Vagina (tissue), 2 donors: ENCODE measurements around the gene RUNDC3A. TPM values are rescaled to one million over a fixed set of nuclear protein-coding genes. Genes with fewer than 3 reads are reported as not detected.
"Not testable (repeated sequence)": the region's sequence is repeated elsewhere in the genome, so short reads cannot be mapped to it uniquely, and the experiment has no call there.

ENCODE experiments used
- DNase-seq, 2 donors: peaks; one replicate each; pipeline ENCODE4 v3.0.0-alpha.2; 2017; ENCODE audit errors: extremely low spot score in 2 of 2
- H3K27ac ChIP-seq: fragments of 200-600 bp; sonication (generic); one replicate; pipeline ENCODE4 v1.5.1; 2019
- H3K27me3 ChIP-seq: fragments of 200-600 bp; sonication (generic); one replicate; pipeline ENCODE4 v1.5.1; 2019
- H3K36me3 ChIP-seq, 2 donors: fragments of 200-600 bp; sonication (generic); one replicate each; pipeline ENCODE4 v1.5.1; 2017 to 2019
- H3K4me1 ChIP-seq: fragments of 200-600 bp; sonication (generic); one replicate; pipeline ENCODE4 v1.5.1; 2019
- H3K4me3 ChIP-seq, 2 donors: fragments of 200-600 bp; sonication (generic); 1 replicate in 1 of 2; 2 replicates in 1 of 2; pipeline ENCODE4 v1.5.1; 2016 to 2019
- H3K9me3 ChIP-seq: fragments of 200-600 bp; sonication (generic); one replicate; pipeline ENCODE4 v1.5.1; 2019
- CTCF ChIP-seq, 3 experiments: fragments of 450-650 bp in 2 of 3; fragments of 200-600 bp in 1 of 3; sonication (generic) in 1 of 3; IDR thresholded peaks; one replicate each; pipeline ENCODE4 v1.5.1; 2017 to 2019; ENCODE audit warnings: antibody characterized with exemption in 3 of 3, mild to moderate bottlenecking in 2 of 3, moderate library complexity in 2 of 3
- POLR2A ChIP-seq, 2 donors: fragments of 450-650 bp; IDR thresholded peaks; one replicate each; pipeline ENCODE4 v1.6.1; 2017; ENCODE audit warnings: antibody characterized with exemption in 2 of 2, mild to moderate bottlenecking in 2 of 2, moderate library complexity in 2 of 2
- POLR2AphosphoS5 ChIP-seq, 2 donors: sonication (generic); formaldehyde crosslinking; IDR thresholded peaks; one replicate each; pipeline ENCODE4 v1.9.0; 2017; ENCODE audit warnings: antibody characterized with exemption in 2 of 2, mild to moderate bottlenecking in 2 of 2, low read depth in 1 of 2; ENCODE audit not compliant: insufficient read depth in 1 of 2
- intact Hi-C: fragments of 100-400 bp; cut with DNase I; formaldehyde crosslinking; loops from one replicate; pipeline ENCODE4 v1.15.1; 2023
- total RNA-seq: library from RNA; depleted of rRNA; stranded (reverse); fragments of >200 nt; gene quantifications from one replicate; pipeline ENCODE4 v1.2.3, GENCODE V29; 2016

The RUNDC3A gene
- total RNA-seq, 1 donor from 2014 or later: 2.0 TPM

DNA sequence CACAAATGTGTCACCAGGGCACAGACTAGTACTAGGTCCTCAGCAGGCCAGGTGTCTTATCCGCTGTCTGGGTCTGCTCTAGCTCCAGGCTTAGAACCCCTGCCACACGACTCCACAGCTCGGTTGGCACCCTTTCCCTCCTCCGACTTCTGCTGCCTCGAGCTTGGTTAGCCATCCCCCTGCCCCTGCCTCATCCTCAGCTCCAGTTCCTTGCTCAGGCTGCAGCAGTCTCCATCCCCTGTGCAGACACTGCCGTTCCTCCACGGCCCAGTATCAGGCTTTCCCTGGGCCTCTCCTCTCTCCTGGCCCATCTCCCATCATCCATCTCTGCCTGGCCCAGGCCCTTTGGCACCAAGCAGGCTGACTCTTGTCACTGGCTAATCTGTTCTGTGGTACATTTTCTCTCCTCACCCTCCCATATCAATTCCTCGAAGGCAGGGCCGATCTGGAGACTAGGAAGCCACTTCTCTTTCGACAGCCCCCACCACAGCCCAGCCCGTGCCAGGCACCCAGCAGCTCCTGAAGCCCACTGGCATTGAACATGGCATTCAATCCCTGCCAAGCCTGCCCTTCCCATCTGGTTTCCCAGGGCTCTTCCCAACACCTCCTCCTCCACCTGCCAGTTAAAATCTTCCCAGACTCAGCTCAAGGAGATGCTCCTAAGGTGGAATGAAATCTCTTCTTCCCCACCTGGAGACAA, 35.3 kb downstream of the RUNDC3A start:
- Histone ChIP-seq H3K9me3 (no peaks in the 10 kb centered on the region), H3K27ac (peak overlapping the region; percentile 95), H3K27me3 (no peaks in the 10 kb centered on the region), H3K4me3 (no peak overlapping the region), H3K36me3 (no peaks in the 10 kb centered on the region), H3K4me1 (peaks cover 36% of the 10 kb centered on the region)
- DNase-seq: no peak
- no peak for TF ChIP-seq CTCF (IDR thresholded peaks at IDR 0.05)
- no peak for TF ChIP-seq POLR2A (IDR thresholded peaks at IDR 0.05)
- TF ChIP-seq POLR2AphosphoS5 (IDR thresholded peaks at IDR 0.05; ENCODE audit: insufficient read depth in 1 of 2, low read depth in 1 of 2): no peak
- intact Hi-C loops: no loop called here

DNA sequence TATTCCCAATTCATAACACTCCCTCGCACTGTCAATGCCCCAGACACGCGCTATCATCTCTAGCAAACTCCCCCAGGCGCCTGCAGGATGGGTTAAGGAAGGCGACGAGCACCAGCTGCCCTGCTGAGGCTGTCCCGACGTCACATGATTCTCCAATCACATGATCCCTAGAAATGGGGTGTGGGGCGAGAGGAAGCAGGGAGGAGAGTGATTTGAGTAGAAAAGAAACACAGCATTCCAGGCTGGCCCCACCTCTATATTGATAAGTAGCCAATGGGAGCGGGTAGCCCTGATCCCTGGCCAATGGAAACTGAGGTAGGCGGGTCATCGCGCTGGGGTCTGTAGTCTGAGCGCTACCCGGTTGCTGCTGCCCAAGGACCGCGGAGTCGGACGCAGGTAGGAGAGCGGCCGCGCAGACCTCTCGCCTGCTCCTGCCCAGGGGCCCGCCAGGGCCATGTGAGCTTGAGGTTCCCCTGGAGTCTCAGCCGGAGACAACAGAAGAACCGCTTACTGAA, 36.6 kb downstream of the RUNDC3A start, which contains the start of gene GRN:
TSS of gene GRN (plus strand) at position 364 of the 515 bp plus-strand sequence. CDS start 3,863 bp downstream, outside the sequence.
- H3K27ac ChIP-seq: peak within 1 kb of the TSS; percentile 95
- peaks cover 46% of the 10 kb centered on the region for H3K4me1 ChIP-seq
- peaks cover 0 to under 1% of the 10 kb centered on the region in 2 donors for H3K36me3 ChIP-seq
- intact Hi-C loops: no loop called here
- TF ChIP-seq POLR2A (IDR thresholded peaks at IDR 0.05) (peak in 1 of 2 donors; percentile 82), CTCF (IDR thresholded peaks at IDR 0.05) (peak in 1 of 3 experiments; percentile 30), POLR2AphosphoS5 (IDR thresholded peaks at IDR 0.05; ENCODE audit: insufficient read depth in 1 of 2, low read depth in 1 of 2) (peak; percentile 94 to 97)
- no peaks in the 10 kb centered on the region for H3K27me3 ChIP-seq
- H3K4me3 ChIP-seq: peak within 1 kb of the TSS; percentile 79 to 80
- no peaks in the 10 kb centered on the region for H3K9me3 ChIP-seq
- peak in 1 of 2 donors; percentile 99 for DNase-seq

- peak overlapping the region; percentile 79 to 80 for H3K4me3 ChIP-seq
- intact Hi-C loops: no loop called here
- H3K9me3 ChIP-seq: no peaks in the 10 kb centered on the region
- TF ChIP-seq CTCF (IDR thresholded peaks at IDR 0.05) (peak in 1 of 3 experiments; percentile 13), POLR2A (IDR thresholded peaks at IDR 0.05) (no peak), POLR2AphosphoS5 (IDR thresholded peaks at IDR 0.05; ENCODE audit: insufficient read depth in 1 of 2, low read depth in 1 of 2) (peak in 1 of 2 donors; percentile 30)
- H3K4me1 ChIP-seq: peaks cover 46% of the 10 kb centered on the region
- no peaks in the 10 kb centered on the region for H3K27me3 ChIP-seq
- no peak for DNase-seq
- H3K27ac ChIP-seq: peak overlapping the region; percentile 95
- H3K36me3 ChIP-seq: peaks cover 0 to 5% of the 10 kb centered on the region in 2 donors
Observed at GRCh38 chr17:44345454-44346026, 37.1 kb downstream of the RUNDC3A start.

DNA sequence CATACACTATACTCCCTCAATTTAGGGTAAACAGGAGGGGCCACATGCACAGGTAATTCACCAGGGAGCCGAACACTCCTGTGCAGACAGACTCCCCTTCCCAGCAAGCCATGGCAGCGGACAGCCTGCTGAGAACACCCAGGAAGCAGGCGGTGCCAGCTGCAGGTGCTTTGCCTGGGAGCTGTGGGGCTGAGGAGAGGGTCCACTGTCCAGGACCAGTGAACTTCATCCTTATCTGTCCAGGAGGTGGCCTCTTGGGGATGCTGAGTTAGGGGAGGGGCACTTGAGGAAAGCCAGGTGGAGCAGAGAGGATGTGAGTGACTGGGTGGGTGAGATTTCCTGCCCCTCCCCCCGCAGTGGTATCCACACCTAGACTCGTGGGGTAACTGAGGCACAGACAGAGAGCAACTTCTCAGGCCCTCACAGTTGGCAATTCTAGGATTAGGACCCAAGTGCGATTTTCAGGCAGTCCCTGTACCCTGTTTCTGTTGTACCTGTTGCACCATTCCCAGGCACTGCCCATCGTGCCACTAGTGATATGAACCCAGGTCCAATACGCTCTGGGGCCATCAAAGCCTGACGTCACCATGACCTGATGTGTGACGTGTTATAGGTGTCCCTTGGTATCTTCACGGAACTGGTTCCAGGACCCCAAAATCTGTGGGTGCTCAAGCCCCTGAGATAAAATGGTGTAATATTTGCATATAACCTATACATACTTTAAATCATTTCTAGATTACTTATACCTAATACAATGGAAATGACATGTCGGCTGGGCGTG, 37.9 kb downstream of the RUNDC3A start:
- H3K27ac ChIP-seq: peak overlapping the region; percentile 95
- intact Hi-C loops: no loop called here
- peak overlapping the region; percentile 79 to 80 for H3K4me3 ChIP-seq
- peaks cover 0 to 9% of the 10 kb centered on the region in 2 donors for H3K36me3 ChIP-seq
- no peak for TF ChIP-seq POLR2AphosphoS5 (IDR thresholded peaks at IDR 0.05; ENCODE audit: insufficient read depth in 1 of 2, low read depth in 1 of 2)
- no peak for TF ChIP-seq POLR2A (IDR thresholded peaks at IDR 0.05)
- no peak for TF ChIP-seq CTCF (IDR thresholded peaks at IDR 0.05)
- peaks cover 46% of the 10 kb centered on the region for H3K4me1 ChIP-seq
- H3K9me3 ChIP-seq: no peaks in the 10 kb centered on the region
- DNase-seq: no peak
- H3K27me3 ChIP-seq: no peaks in the 10 kb centered on the region

DNA sequence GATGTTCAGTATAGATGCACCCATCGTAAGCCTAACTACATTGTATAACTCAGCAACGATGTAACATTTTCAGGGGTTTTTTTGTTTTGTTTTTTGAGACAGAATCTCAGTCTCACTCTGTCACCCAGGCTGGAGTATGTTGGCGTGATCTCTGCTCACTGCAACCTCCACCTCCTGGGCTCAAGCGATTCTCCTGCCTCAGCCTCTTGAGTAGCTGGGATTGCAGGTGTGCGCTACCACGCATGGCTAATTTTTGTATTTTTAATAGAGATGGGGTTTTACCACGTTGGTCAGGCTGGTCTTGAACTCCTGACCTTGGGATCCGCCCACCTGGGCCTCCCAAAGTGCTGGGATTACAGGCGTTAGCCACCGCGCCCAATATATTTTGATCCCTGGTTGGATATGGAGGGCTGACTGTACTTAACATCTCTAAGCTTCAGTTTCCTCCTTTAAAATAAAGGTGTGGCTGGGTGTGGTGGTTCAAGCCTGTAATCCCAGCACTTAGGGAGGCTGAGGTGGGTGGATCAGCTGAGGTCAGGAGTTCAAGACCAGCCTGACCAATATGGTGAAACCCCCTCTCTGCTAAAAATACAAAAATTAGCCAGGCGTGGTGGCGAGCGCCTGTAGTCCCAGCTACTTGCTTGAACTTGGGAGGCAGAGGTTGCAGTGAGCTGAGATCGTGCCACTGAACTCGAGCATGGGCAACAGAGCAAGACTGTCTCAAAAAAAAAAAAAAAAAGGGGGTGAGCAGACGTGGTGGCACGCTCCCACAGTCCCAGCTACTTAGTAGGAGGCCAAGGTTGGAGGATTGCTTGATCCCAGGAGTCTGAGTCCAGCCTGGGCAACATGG, 39.0 kb downstream of the RUNDC3A start:
- DNase-seq, intact Hi-C loops, H3K27me3 ChIP-seq, H3K9me3 ChIP-seq, H3K27ac ChIP-seq, H3K4me3 ChIP-seq: not testable (repeated sequence)
- Histone ChIP-seq H3K4me1 (peaks cover 46% of the 10 kb centered on the region), H3K36me3 (peaks cover 0 to 21% of the 10 kb centered on the region in 2 donors)
